K562 (cell line): ENCODE data around the gene HSD17B12. TPM values are rescaled to one million over a fixed set of nuclear protein-coding genes. Genes with fewer than 3 reads are reported as not detected.

ENCODE experiments used
- ATAC-seq: fragments of 200-7000 bp; cut with Tn5 transposase; 3 replicates; pipeline ENCODE4 v1.9.1; 2020; ENCODE audit warnings: moderate library complexity
- BruUV-seq: library from RNA; stranded (reverse); fragments of 400-500 nt; replicated peaks from 2 replicates; lab custom pipeline; 2021; lab: Mats Ljungman, UMichigan
- CTCF ChIA-PET: fragments of 300-600 bp; formaldehyde crosslinking; extraction: SDS; loops from one replicate; lab custom pipeline; 2021; ENCODE audit warnings: low intra/inter-chr PET ratio; lab: Yijun Ruan, JAX
- POLR2A ChIA-PET: fragments of 300-600, 350-650 bp; sonication (Branson Sonifier 250); formaldehyde crosslinking; extraction: SDS; loops from one replicate; lab custom pipeline; 2021; ENCODE audit warnings: antibody characterized with exemption, inconsistent platforms; lab: Yijun Ruan, JAX
- DNase-seq, 4 experiments: peaks; one replicate each; pipeline versions ENCODE4 v3.0.0 to v3.0.0-alpha.2; 2011 to 2018; ENCODE audit warnings: low spot score in 3 of 4, mixed read lengths in 3 of 4; ENCODE audit errors: extremely low read depth in 1 of 4
- FAIRE-seq: peaks from 2 replicates; lab custom pipeline; 2011; peaks lifted over from hg19 to GRCh38; lab: Jason Lieb, UNC
- H2AFZ ChIP-seq: 2 replicates; pipeline ENCODE4 v1.6.0; 2011; ENCODE audit warnings: low read depth, low read length, control low read depth, inconsistent platforms
- H3K27ac ChIP-seq: fragments of 200-600 bp; 3 replicates; pipeline ENCODE4 v1.8.0; 2011; ENCODE audit warnings: low read depth, mild to moderate bottlenecking, control low read depth, inconsistent platforms, low read length, moderate library complexity, mixed read lengths; ENCODE audit errors: extremely low read depth
- H3K27me3 ChIP-seq, 2 experiments: fragments of 300-600 bp in 1 of 2; 2 replicates in 1 of 2; 3 replicates in 1 of 2; pipeline versions ENCODE4 v1.6.0 to v1.8.0; 2011; ENCODE audit warnings: inconsistent platforms in 2 of 2, low read length in 2 of 2, mild to moderate bottlenecking in 1 of 2, mixed read lengths in 1 of 2, moderate library complexity in 1 of 2; ENCODE audit not compliant: control insufficient read depth in 2 of 2, insufficient read depth in 2 of 2
- H3K36me3 ChIP-seq: fragments of 300-600 bp; 3 replicates; pipeline ENCODE4 v1.8.0; 2011; ENCODE audit warnings: mild to moderate bottlenecking, low read length, inconsistent platforms; ENCODE audit not compliant: control insufficient read depth, insufficient read depth
- H3K4me1 ChIP-seq, 2 experiments: fragments of 200-600 bp in 1 of 2; replicated peaks in 1 of 2; 2 replicates in 1 of 2; 3 replicates in 1 of 2; pipeline versions ENCODE4 v1.5.1 to v1.8.0; 2011; ENCODE audit warnings: inconsistent platforms in 2 of 2, low read length in 2 of 2, mild to moderate bottlenecking in 1 of 2, mixed read lengths in 1 of 2, moderate library complexity in 1 of 2; ENCODE audit not compliant: control insufficient read depth in 2 of 2, insufficient read depth in 2 of 2
- H3K4me2 ChIP-seq: 2 replicates; pipeline ENCODE4 v1.6.1; 2011; ENCODE audit warnings: low read length, control low read depth, inconsistent platforms, mixed read lengths; ENCODE audit not compliant: insufficient read depth
- H3K4me3 ChIP-seq: fragments of 200-600 bp; sonication (generic), shearing (Covaris generic); 2 replicates; pipeline ENCODE4 v1.5.1; 2016; ENCODE audit warnings: control low read depth, inconsistent platforms
- H3K79me2 ChIP-seq: fragments of 200-600 bp; 3 replicates; pipeline ENCODE4 v1.8.0; 2011; ENCODE audit warnings: low read length, inconsistent platforms; ENCODE audit not compliant: control insufficient read depth, insufficient read depth
- H3K9ac ChIP-seq, 2 experiments: 2 replicates each; pipeline versions ENCODE4 v1.6.0 to v1.6.1; 2011; ENCODE audit warnings: low read depth in 2 of 2, low read length in 2 of 2, control low read depth in 1 of 2, inconsistent platforms in 1 of 2, mild to moderate bottlenecking in 1 of 2, mixed read lengths in 1 of 2; ENCODE audit not compliant: insufficient read depth in 1 of 2
- H3K9me1 ChIP-seq: one replicate; pipeline ENCODE4 v1.6.0; 2011; ENCODE audit warnings: inconsistent platforms, mild to moderate bottlenecking, low read length, moderate library complexity; ENCODE audit not compliant: control insufficient read depth, insufficient read depth
- H3K9me3 ChIP-seq: replicated peaks from 2 replicates; pipeline ENCODE4 v1.5.1; 2011; ENCODE audit warnings: low read depth, low read length, inconsistent platforms; ENCODE audit not compliant: control insufficient read depth, insufficient read depth
- H4K20me1 ChIP-seq: replicated peaks from 2 replicates; pipeline ENCODE4 v1.6.1; 2011; ENCODE audit warnings: low read length, inconsistent platforms, mixed read lengths; ENCODE audit not compliant: control insufficient read depth, insufficient read depth
- ATF1 ChIP-seq, 2 experiments: fragments of 450-650 bp in 1 of 2; IDR thresholded peaks; 2 replicates each; pipeline ENCODE4 v1.6.1; 2016; ENCODE audit warnings: missing compliant biosample characterization in 1 of 2, missing genetic modification characterization in 1 of 2
- CC2D1A ChIP-seq: fragments of 450-650 bp; IDR thresholded peaks from 2 replicates; pipeline ENCODE4 v1.6.1; 2017; ENCODE audit warnings: mild to moderate bottlenecking
- CEBPG ChIP-seq, 3 experiments: fragments of 200-800 bp in 1 of 3; sonication (Bioruptor generic) in 1 of 3; sonication (generic) in 1 of 3; formaldehyde crosslinking in 1 of 3; IDR thresholded peaks in 2 of 3; conservative IDR thresholded peaks in 1 of 3; 2 replicates each; pipeline versions ENCODE4 v1.6.1 to v1.8.0; 2016 to 2022; ENCODE audit warnings: missing compliant biosample characterization in 2 of 3, missing genetic modification characterization in 2 of 3, mild to moderate bottlenecking in 1 of 3, missing genetic modification reagents in 1 of 3
- GABPB1 ChIP-seq: sonication (generic); formaldehyde crosslinking; IDR thresholded peaks from 2 replicates; pipeline ENCODE4 v1.8.0; 2022; ENCODE audit warnings: mild to moderate bottlenecking, missing genetic modification reagents
- HSF4 ChIP-seq: fragments of 250-450 bp; sonication (Bioruptor Pico); IDR thresholded peaks from 2 replicates; pipeline ENCODE4 v2.1.2; 2022; ENCODE audit warnings: mild to moderate bottlenecking, moderate library complexity, borderline replicate concordance
- MED1 ChIP-seq: sonication (generic); formaldehyde crosslinking; IDR thresholded peaks from 2 replicates; pipeline ENCODE4 v1.8.1; 2023; ENCODE audit warnings: missing genetic modification reagents, borderline replicate concordance
- MIER1 ChIP-seq: fragments of 450-650 bp; IDR thresholded peaks from 2 replicates; pipeline ENCODE4 v1.6.1; 2016; ENCODE audit warnings: antibody characterized with exemption, mild to moderate bottlenecking, low read depth
- MTA1 ChIP-seq: fragments of 450-650 bp; IDR thresholded peaks from 2 replicates; pipeline ENCODE4 v1.6.1; 2017; ENCODE audit warnings: borderline replicate concordance
- NR2C2 ChIP-seq, 2 experiments: fragments of 200-800 bp in 1 of 2; sonication (Bioruptor generic) in 1 of 2; sonication (generic) in 1 of 2; formaldehyde crosslinking in 1 of 2; IDR thresholded peaks; 2 replicates each; pipeline versions ENCODE4 v1.6.1 to v1.8.0; 2016 to 2022; ENCODE audit warnings: mild to moderate bottlenecking in 1 of 2, missing compliant biosample characterization in 1 of 2, missing genetic modification characterization in 1 of 2, missing genetic modification reagents in 1 of 2
- POLR2A ChIP-seq: fragments of 450-650 bp; conservative IDR thresholded peaks from 2 replicates; pipeline ENCODE4 v1.6.1; 2016
- POLR2B ChIP-seq: fragments of 450-650 bp; IDR thresholded peaks from 2 replicates; pipeline ENCODE4 v1.6.1; 2018; ENCODE audit warnings: low read depth; ENCODE audit not compliant: partially characterized antibody
- ZFP30 ChIP-seq: fragments of 250-450 bp; sonication (Bioruptor Pico); IDR thresholded peaks from 2 replicates; pipeline ENCODE4 v1.8.0; 2022; ENCODE audit warnings: moderate library complexity, mild to moderate bottlenecking, inconsistent platforms, borderline replicate concordance
- ZNF184 ChIP-seq: sonication (generic); formaldehyde crosslinking; IDR thresholded peaks from 2 replicates; pipeline ENCODE4 v1.5.0; 2020; ENCODE audit warnings: missing genetic modification reagents
- ZNF354B ChIP-seq: fragments of 250-450 bp; sonication (Bioruptor Pico); IDR thresholded peaks from 2 replicates; pipeline ENCODE4 v1.4.0; 2020
- WGBS: fragments of 100-300 bp; shearing (Covaris generic); methylation state at CpG from one replicate; pipeline ENCODE4 v1.1.6; 2016; ENCODE audit warnings: low coverage, mixed read lengths; ENCODE audit not compliant: insufficient coverage; ENCODE audit errors: missing lambda C conversion rate; 5-methylcytosine and 5-hydroxymethylcytosine counted together
- in situ Hi-C: fragments of 300-500 bp; cut with MboI; formaldehyde crosslinking; loops from 4 replicates; pipeline ENCODE4 v1.15.0; 2018; ENCODE audit warnings: inconsistent platforms, mixed read lengths
- intact Hi-C: fragments of 100-400 bp; cut with micrococcal nuclease; formaldehyde crosslinking; loops from 2 replicates; pipeline ENCODE4 v1.14.2; 2022
- polyA plus RNA-seq, 8 experiments: library from polyadenylated mRNA; depleted of rRNA in 4 of 8; stranded (reverse) in 5 of 8; unstranded in 3 of 8; fragments of >200 nt; fragmentation: Nextera tagmentation in 2 of 8; fragmentation: Illumina TruSeq in 1 of 8; extraction: Ambion mirVana in 2 of 8; extraction: Trizol in 1 of 8; gene quantifications; 2 replicates each; pipeline versions ENCODE4 v1.2.1 to v1.2.3, GENCODE V29; 2011 to 2014; ENCODE audit warnings: inconsistent platforms in 1 of 8, missing spikeins in 1 of 8
- total RNA-seq, 7 experiments: library from RNA; depleted of rRNA in 6 of 7; stranded (reverse); fragments of >200 nt in 6 of 7; fragmentation: Illumina TruSeq in 2 of 7; extraction: Trizol in 2 of 7; gene quantifications; 2 replicates each; pipeline versions ENCODE4 v1.2.1 to v1.2.3, GENCODE V29; 2011 to 2021; ENCODE audit warnings: low replicate concordance in 1 of 7
- TF ChIP-seq, protein P1 (sequence below): fragments of 250-450 bp; sonication (Bioruptor Pico); IDR thresholded peaks from 2 replicates; pipeline ENCODE4 v1.5.0; 2021
- TF ChIP-seq, protein P2 (sequence below), 2 experiments: fragments of 150-350 bp in 1 of 2; IDR thresholded peaks; 2 replicates each; pipeline ENCODE4 v1.6.1; 2012 to 2016; ENCODE audit warnings: low read depth in 2 of 2, low read length in 2 of 2, mild to moderate bottlenecking in 1 of 2, moderate library complexity in 1 of 2
- TF ChIP-seq, protein P3 (sequence below): sonication (generic); formaldehyde crosslinking; IDR thresholded peaks from 2 replicates; pipeline ENCODE4 v1.9.0; 2022; ENCODE audit warnings: mild to moderate bottlenecking, missing genetic modification reagents

Gene HSD17B12
- total and polyA plus RNA-seq, 9 of the 15 experiments (the other 6 are each of a cell fraction or from before 2014, with no cell fraction given), result 9.1 to 34.5 (median 23.3) TPM

DNA sequence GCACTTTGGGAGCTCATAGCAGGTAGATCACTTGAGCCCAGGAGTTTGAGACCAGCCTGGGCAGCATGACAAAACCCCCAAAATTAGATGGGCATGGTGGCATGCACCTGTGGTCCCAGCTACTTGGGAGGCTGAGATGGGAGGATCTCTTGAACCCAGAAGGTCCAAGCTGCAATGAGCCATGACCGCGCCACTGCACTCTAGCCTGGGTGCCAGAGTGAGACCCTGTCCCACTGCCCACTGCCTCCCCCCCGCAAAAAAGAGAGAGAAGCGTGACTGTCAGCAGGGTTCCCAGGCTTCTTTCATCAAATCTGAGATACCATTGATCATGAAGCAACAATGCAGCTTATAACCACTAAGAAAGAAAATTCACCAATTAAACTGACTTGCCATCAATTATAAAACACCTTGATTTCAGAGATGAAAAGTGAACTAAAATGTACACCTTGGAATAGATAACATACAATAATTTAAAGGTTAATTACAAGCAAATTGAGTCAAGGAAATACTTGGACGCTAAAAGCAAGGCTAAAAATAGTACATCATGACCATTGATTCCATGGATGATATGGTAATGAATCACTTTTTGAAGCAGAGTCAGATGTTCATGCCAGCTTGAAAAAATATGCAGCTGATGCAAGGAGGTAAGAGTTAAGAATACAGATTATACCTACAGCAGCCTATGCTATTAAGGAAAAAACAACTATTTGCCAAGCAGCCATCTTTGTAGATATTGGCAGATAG, 109.3 kb downstream of the HSD17B12 start:
- DNase-seq, result no peak
- no peak overlapping the region for H2AFZ ChIP-seq
- no peaks in the 10 kb centered on the region for H3K9me1 ChIP-seq
- no peak overlapping the region for H3K4me2 ChIP-seq
- H3K4me1 ChIP-seq, result no peaks in the 10 kb centered on the region
- no peaks in the 10 kb centered on the region for H3K79me2 ChIP-seq
- H3K9me3 ChIP-seq, result no peaks in the 10 kb centered on the region; the same call in 1 of the 2 replicates
- H3K27ac ChIP-seq, result no peak overlapping the region
- H3K36me3 ChIP-seq, result no peaks in the 10 kb centered on the region
- no peak overlapping the region for H3K4me3 ChIP-seq
- intact Hi-C loops, result no loop called here
- no peak for TF ChIP-seq CEBPG (CRISPR knock-in tag; IDR thresholded peaks at IDR 0.05)
- TF ChIP-seq CEBPG (tag; conservative IDR thresholded peaks at IDR 0.05 in 1 of 2, IDR thresholded peaks at IDR 0.05 in 1 of 2), result no peak
- no peak for TF ChIP-seq MTA1
- TF ChIP-seq NR2C2 (CRISPR knock-in tag; IDR thresholded peaks at IDR 0.05), result no peak
- TF ChIP-seq NR2C2 (tag; IDR thresholded peaks at IDR 0.05), result no peak
- TF ChIP-seq, protein P1, sequence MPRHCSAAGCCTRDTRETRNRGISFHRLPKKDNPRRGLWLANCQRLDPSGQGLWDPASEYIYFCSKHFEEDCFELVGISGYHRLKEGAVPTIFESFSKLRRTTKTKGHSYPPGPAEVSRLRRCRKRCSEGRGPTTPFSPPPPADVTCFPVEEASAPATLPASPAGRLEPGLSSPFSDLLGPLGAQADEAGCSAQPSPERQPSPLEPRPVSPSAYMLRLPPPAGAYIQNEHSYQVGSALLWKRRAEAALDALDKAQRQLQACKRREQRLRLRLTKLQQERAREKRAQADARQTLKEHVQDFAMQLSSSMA (CRISPR knock-in tag), result no peak
- TF ChIP-seq, protein P2, sequence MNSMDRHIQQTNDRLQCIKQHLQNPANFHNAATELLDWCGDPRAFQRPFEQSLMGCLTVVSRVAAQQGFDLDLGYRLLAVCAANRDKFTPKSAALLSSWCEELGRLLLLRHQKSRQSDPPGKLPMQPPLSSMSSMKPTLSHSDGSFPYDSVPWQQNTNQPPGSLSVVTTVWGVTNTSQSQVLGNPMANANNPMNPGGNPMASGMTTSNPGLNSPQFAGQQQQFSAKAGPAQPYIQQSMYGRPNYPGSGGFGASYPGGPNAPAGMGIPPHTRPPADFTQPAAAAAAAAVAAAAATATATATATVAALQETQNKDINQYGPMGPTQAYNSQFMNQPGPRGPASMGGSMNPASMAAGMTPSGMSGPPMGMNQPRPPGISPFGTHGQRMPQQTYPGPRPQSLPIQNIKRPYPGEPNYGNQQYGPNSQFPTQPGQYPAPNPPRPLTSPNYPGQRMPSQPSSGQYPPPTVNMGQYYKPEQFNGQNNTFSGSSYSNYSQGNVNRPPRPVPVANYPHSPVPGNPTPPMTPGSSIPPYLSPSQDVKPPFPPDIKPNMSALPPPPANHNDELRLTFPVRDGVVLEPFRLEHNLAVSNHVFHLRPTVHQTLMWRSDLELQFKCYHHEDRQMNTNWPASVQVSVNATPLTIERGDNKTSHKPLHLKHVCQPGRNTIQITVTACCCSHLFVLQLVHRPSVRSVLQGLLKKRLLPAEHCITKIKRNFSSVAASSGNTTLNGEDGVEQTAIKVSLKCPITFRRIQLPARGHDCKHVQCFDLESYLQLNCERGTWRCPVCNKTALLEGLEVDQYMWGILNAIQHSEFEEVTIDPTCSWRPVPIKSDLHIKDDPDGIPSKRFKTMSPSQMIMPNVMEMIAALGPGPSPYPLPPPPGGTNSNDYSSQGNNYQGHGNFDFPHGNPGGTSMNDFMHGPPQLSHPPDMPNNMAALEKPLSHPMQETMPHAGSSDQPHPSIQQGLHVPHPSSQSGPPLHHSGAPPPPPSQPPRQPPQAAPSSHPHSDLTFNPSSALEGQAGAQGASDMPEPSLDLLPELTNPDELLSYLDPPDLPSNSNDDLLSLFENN (IDR thresholded peaks at IDR 0.05; ENCODE audit: low read depth in 2 of 2, low read length in 2 of 2), result no peak
- TF ChIP-seq ZFP30 (CRISPR knock-in tag), result no peak
- no peak for TF ChIP-seq POLR2B
- no peak for TF ChIP-seq MIER1
- no peak for TF ChIP-seq CC2D1A
- no peak for TF ChIP-seq GABPB1 (CRISPR knock-in tag)
- TF ChIP-seq ATF1 (CRISPR knock-in tag; IDR thresholded peaks at IDR 0.05), result no peak
- no peak for TF ChIP-seq ATF1 (tag; IDR thresholded peaks at IDR 0.05)
- no peak for TF ChIP-seq HSF4 (CRISPR knock-in tag)
- TF ChIP-seq ZNF184, result no peak
- no peak for TF ChIP-seq POLR2A
- TF ChIP-seq, protein P3, sequence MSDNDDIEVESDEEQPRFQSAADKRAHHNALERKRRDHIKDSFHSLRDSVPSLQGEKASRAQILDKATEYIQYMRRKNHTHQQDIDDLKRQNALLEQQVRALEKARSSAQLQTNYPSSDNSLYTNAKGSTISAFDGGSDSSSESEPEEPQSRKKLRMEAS (CRISPR knock-in tag), result no peak
- no peak for TF ChIP-seq MED1 (CRISPR knock-in tag)
- no peak for TF ChIP-seq ZNF354B (CRISPR knock-in tag)
- WGBS, result 40% methylated on average over 4 of the region's 5 CpGs
- POLR2A ChIA-PET, result no interaction called here
- ATAC-seq, result no peak
- no peaks in the 10 kb centered on the region for H3K27me3 ChIP-seq
- no peaks in the 10 kb centered on the region for H4K20me1 ChIP-seq
- no TSS peak for BruUV-seq
- in situ Hi-C loops, result no loop called here
- no peak overlapping the region for H3K9ac ChIP-seq
- CTCF ChIA-PET, result no interaction called here
- FAIRE-seq, result no peak
